ENCODE measurements around the gene NR2C2. TPM values are rescaled to one million over a fixed set of nuclear protein-coding genes. Genes with fewer than 3 reads are reported as not detected.
A peak's percentile ranks its signal among the peaks of the same experiment; 100 is the strongest.

NR2C2 gene
- total RNA-seq, 2 donors from 2014 or later = 43.5 to 79.1 TPM

- H3K27ac ChIP-seq = peak overlapping the region; percentile 75 to 99
- TF ChIP-seq, protein P1, sequence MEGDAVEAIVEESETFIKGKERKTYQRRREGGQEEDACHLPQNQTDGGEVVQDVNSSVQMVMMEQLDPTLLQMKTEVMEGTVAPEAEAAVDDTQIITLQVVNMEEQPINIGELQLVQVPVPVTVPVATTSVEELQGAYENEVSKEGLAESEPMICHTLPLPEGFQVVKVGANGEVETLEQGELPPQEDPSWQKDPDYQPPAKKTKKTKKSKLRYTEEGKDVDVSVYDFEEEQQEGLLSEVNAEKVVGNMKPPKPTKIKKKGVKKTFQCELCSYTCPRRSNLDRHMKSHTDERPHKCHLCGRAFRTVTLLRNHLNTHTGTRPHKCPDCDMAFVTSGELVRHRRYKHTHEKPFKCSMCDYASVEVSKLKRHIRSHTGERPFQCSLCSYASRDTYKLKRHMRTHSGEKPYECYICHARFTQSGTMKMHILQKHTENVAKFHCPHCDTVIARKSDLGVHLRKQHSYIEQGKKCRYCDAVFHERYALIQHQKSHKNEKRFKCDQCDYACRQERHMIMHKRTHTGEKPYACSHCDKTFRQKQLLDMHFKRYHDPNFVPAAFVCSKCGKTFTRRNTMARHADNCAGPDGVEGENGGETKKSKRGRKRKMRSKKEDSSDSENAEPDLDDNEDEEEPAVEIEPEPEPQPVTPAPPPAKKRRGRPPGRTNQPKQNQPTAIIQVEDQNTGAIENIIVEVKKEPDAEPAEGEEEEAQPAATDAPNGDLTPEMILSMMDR (IDR thresholded peaks at IDR 0.05) = no peak
- DNase-seq (ENCODE audit: low spot score) (no peak), ATAC-seq (ENCODE audit: insufficient number of reproducible peaks, low FRiP score, low read depth) (no peak)
- peak overlapping the region; percentile 96 for H3K4me3 ChIP-seq
- no peaks in the 10 kb centered on the region for H3K9me3 ChIP-seq
- H3K36me3 ChIP-seq = peaks cover 6% of the 10 kb centered on the region
- no peaks in the 10 kb centered on the region for H3K27me3 ChIP-seq (replicated peaks; ENCODE audit: insufficient read depth)
- peaks cover 19 to 43% of the 10 kb centered on the region in 2 donors for H3K4me1 ChIP-seq (ENCODE audit: control insufficient read depth in 1 of 2, low read depth in 2 of 2)
Observed at GRCh38 chr3:14949126-14949525, 1.7 kb downstream of the NR2C2 start.

- DNase-seq (ENCODE audit: low spot score) (no peak), ATAC-seq (ENCODE audit: insufficient number of reproducible peaks, low FRiP score, low read depth) (no peak)
- no peaks in the 10 kb centered on the region for H3K9me3 ChIP-seq
- no peak overlapping the region for H3K4me3 ChIP-seq
- no peaks in the 10 kb centered on the region for H3K36me3 ChIP-seq
- TF ChIP-seq, protein P1 (IDR thresholded peaks at IDR 0.05) = no peak
- peaks cover 19 to 33% of the 10 kb centered on the region in 2 donors for H3K4me1 ChIP-seq (ENCODE audit: control insufficient read depth in 1 of 2, low read depth in 2 of 2)
- no peaks in the 10 kb centered on the region for H3K27me3 ChIP-seq (replicated peaks; ENCODE audit: insufficient read depth)
- H3K27ac ChIP-seq = no peak overlapping the region
Observed at GRCh38 chr3:14950274-14950673, 2.9 kb downstream of the NR2C2 start.

DNA sequence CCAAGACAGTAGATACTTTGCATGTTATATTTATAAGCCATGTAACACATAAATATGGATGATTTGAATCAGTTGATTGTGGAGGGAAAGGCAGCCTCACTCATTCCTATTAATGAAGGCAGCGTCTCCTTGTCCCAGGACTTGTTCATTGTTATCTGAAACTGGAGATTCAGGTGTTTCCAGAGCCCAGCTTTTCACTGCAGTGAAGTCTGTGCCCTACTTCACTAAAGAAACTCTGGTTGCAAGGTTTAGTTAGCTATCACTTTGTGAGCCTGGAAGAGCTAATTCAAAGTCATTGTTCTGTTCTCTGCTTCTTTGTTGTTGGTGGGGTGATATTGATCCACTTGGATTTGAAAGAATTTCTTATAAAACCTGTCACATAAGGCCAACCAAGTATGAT is 9.8 kb downstream of the NR2C2 start:
- ATAC-seq (ENCODE audit: insufficient number of reproducible peaks, low FRiP score, low read depth) = no peak

GRCh38 chr3:14957925-14958324 is 10.5 kb downstream of the NR2C2 start:
- H3K4me1 ChIP-seq (ENCODE audit: control insufficient read depth in 1 of 2, low read depth in 2 of 2) = peaks cover 0 to 14% of the 10 kb centered on the region in 2 donors
- no peak overlapping the region for H3K4me3 ChIP-seq
- no peaks in the 10 kb centered on the region for H3K36me3 ChIP-seq
- no peaks in the 10 kb centered on the region for H3K9me3 ChIP-seq
- TF ChIP-seq, protein P1 (IDR thresholded peaks at IDR 0.05) = no peak
- no peak overlapping the region for H3K27ac ChIP-seq
- no peak for DNase-seq (ENCODE audit: low spot score)
- no peak for ATAC-seq (ENCODE audit: insufficient number of reproducible peaks, low FRiP score, low read depth)
- H3K27me3 ChIP-seq (replicated peaks; ENCODE audit: insufficient read depth) = no peaks in the 10 kb centered on the region

More for the DNA sequence above, 9.8 kb downstream of the NR2C2 start:
- H3K4me1 ChIP-seq (ENCODE audit: control insufficient read depth in 1 of 2, low read depth in 2 of 2) = peaks cover 0 to 14% of the 10 kb centered on the region in 2 donors
- H3K9me3 ChIP-seq = no peaks in the 10 kb centered on the region
- no peak overlapping the region for H3K4me3 ChIP-seq
- TF ChIP-seq, protein P1 (IDR thresholded peaks at IDR 0.05) = no peak
- no peaks in the 10 kb centered on the region for H3K36me3 ChIP-seq
- no peak for DNase-seq (ENCODE audit: low spot score)
- H3K27ac ChIP-seq = no peak overlapping the region
- no peaks in the 10 kb centered on the region for H3K27me3 ChIP-seq (replicated peaks; ENCODE audit: insufficient read depth)

- Histone ChIP-seq H3K9me3 (no peaks in the 10 kb centered on the region), H3K36me3 (no peaks in the 10 kb centered on the region), H3K4me1 (ENCODE audit: control insufficient read depth in 1 of 2, low read depth in 2 of 2) (peaks cover 0 to 14% of the 10 kb centered on the region in 2 donors), H3K27me3 (replicated peaks; ENCODE audit: insufficient read depth) (no peaks in the 10 kb centered on the region), H3K27ac (no peak overlapping the region), H3K4me3 (no peak overlapping the region)
- ATAC-seq (ENCODE audit: insufficient number of reproducible peaks, low FRiP score, low read depth) (no peak), DNase-seq (ENCODE audit: low spot score) (no peak)
- TF ChIP-seq, protein P1 (IDR thresholded peaks at IDR 0.05) = no peak
Observed at GRCh38 chr3:14959359-14959943, 12.1 kb downstream of the NR2C2 start.
